ENCODE measurements around the gene RBL1. TPM values are rescaled to one million over a fixed set of nuclear protein-coding genes. Genes with fewer than 3 reads are reported as not detected.

The RBL1 gene
- total RNA-seq, 1 donor from 2014 or later = 3.4 TPM

DNA sequence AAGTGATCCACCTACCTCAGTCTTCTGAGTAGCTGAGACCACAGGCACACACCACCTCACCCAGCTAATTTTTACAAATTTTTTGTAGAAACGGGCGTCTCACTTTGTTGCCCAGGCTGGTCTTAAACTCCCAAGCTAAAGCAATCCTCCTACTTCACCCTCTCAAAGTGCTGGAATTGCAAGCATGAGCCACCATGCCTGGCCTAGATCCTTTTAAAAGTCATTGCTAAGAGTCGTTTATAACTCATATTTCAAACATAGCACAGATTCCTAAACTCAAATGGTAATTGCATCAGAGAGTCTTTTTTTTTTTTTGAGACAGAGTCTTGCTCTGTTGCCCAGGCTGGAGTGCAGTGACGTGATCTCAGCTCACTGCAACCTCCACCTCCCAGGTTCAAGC, 136.6 kb downstream of the RBL1 start:
- H3K4me3 ChIP-seq (ENCODE audit: insufficient read depth, low read depth, low read length) = no peak overlapping the region
- no peaks in the 10 kb centered on the region for H3K36me3 ChIP-seq (ENCODE audit: insufficient read depth, low read length)
- H3K9me3 ChIP-seq (ENCODE audit: insufficient read depth, low read depth, low read length) = peaks cover 8% of the 10 kb centered on the region
- H3K4me2 ChIP-seq (ENCODE audit: low read length) = no peak overlapping the region
- no peak for DNase-seq (ENCODE audit: low read depth)
- no peak overlapping the region for H2AFZ ChIP-seq (ENCODE audit: low read depth, low read length)
- no peaks in the 10 kb centered on the region for H3K4me1 ChIP-seq (ENCODE audit: insufficient read depth, low read length)
- H4K20me1 ChIP-seq (ENCODE audit: insufficient read depth, low read length) = no peaks in the 10 kb centered on the region
- Mint-ChIP-seq H3K4me3 (ENCODE audit: unreplicated experiment) (no peak overlapping the region), H3K27ac (ENCODE audit: unreplicated experiment) (no peak overlapping the region), H3K36me3 (ENCODE audit: low read depth, unreplicated experiment) (peaks cover 7% of the 10 kb centered on the region), H3K4me1 (ENCODE audit: low read depth, unreplicated experiment) (no peaks in the 10 kb centered on the region), H3K9me3 (ENCODE audit: unreplicated experiment) (peaks cover 18% of the 10 kb centered on the region), H3K27me3 (ENCODE audit: low read depth, unreplicated experiment) (peaks cover 3% of the 10 kb centered on the region)
- H3K79me2 ChIP-seq (ENCODE audit: insufficient read depth, low read length) = no peaks in the 10 kb centered on the region
- H3K27me3 ChIP-seq (ENCODE audit: insufficient read depth, low read length) = no peaks in the 10 kb centered on the region
- no peak for FAIRE-seq
- no peak overlapping the region for H3K9ac ChIP-seq (ENCODE audit: low read length)
- H3K27ac ChIP-seq (ENCODE audit: low read depth, low read length) = no peak overlapping the region
- TF ChIP-seq EZH2 (IDR thresholded peaks at IDR 0.05; ENCODE audit: insufficient read depth, low read length) (no peak), CTCF (IDR thresholded peaks at IDR 0.05; ENCODE audit: insufficient read depth, low read depth, low read length) (no peak)

DNA sequence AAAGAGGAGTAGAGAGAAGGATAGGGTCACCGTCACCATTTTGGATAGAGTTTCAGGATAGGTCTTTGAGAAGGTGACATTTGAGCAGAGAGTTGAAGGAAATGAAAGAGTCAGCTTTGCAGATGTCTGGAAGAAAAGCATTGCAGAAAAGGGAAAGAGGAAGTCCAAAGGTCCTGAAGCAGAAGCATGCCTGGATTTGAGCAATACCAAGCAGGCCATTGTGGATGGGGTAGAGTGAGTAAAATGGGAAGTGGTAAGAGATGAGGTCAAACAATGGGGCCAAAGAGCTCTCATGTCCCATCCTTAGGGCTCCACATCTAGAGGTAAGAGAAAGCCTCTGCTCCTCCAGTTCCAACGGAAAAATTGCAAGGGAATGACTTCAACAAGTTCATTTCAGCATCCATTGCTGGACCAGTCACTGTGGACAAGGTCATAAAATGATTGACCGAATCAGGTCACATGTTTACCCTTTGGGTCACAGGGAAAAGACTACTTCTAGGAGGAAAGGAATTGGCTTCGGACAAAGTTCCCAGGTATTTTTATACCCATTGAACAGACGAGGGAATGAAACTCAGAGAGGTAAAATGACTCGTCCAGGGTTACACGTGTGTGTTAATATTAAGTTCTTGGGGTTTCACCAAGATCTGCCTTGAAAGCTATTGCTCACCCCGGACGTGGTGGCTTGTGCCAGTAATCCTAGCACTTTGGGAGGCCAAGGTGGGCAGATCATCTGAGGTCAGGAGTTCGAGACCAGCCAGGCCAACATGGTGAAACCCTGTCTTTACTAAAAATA, 137.7 kb downstream of the RBL1 start:
- Mint-ChIP-seq H3K27me3 (ENCODE audit: low read depth, unreplicated experiment) (peaks cover 3% of the 10 kb centered on the region), H3K4me3 (ENCODE audit: unreplicated experiment) (no peak overlapping the region), H3K27ac (ENCODE audit: unreplicated experiment) (no peak overlapping the region), H3K9me3 (ENCODE audit: unreplicated experiment) (peaks cover 18% of the 10 kb centered on the region), H3K4me1 (ENCODE audit: low read depth, unreplicated experiment) (no peaks in the 10 kb centered on the region), H3K36me3 (ENCODE audit: low read depth, unreplicated experiment) (peaks cover 7% of the 10 kb centered on the region)
- H2AFZ ChIP-seq (ENCODE audit: low read depth, low read length) = no peak overlapping the region
- no peaks in the 10 kb centered on the region for H3K36me3 ChIP-seq (ENCODE audit: insufficient read depth, low read length)
- H3K4me2 ChIP-seq (ENCODE audit: low read length) = no peak overlapping the region
- H3K79me2 ChIP-seq (ENCODE audit: insufficient read depth, low read length) = no peaks in the 10 kb centered on the region
- no peak overlapping the region for H3K4me3 ChIP-seq (ENCODE audit: insufficient read depth, low read depth, low read length)
- no peaks in the 10 kb centered on the region for H4K20me1 ChIP-seq (ENCODE audit: insufficient read depth, low read length)
- no peak for FAIRE-seq
- H3K4me1 ChIP-seq (ENCODE audit: insufficient read depth, low read length) = no peaks in the 10 kb centered on the region
- H3K27me3 ChIP-seq (ENCODE audit: insufficient read depth, low read length) = no peaks in the 10 kb centered on the region
- DNase-seq (ENCODE audit: low read depth) = no peak
- H3K9ac ChIP-seq (ENCODE audit: low read length) = no peak overlapping the region
- peaks cover 8% of the 10 kb centered on the region for H3K9me3 ChIP-seq (ENCODE audit: insufficient read depth, low read depth, low read length)
- no peak overlapping the region for H3K27ac ChIP-seq (ENCODE audit: low read depth, low read length)
- TF ChIP-seq EZH2 (IDR thresholded peaks at IDR 0.05; ENCODE audit: insufficient read depth, low read length) (no peak), CTCF (IDR thresholded peaks at IDR 0.05; ENCODE audit: insufficient read depth, low read depth, low read length) (no peak)

- no peaks in the 10 kb centered on the region for H3K4me1 ChIP-seq (ENCODE audit: insufficient read depth, low read length)
- H3K9ac ChIP-seq (ENCODE audit: low read length) = no peak overlapping the region
- H3K27me3 Mint-ChIP-seq (ENCODE audit: low read depth, unreplicated experiment) = peaks cover 3% of the 10 kb centered on the region
- no peak overlapping the region for H3K27ac ChIP-seq (ENCODE audit: low read depth, low read length)
- DNase-seq (ENCODE audit: low read depth) (no peak), FAIRE-seq (no peak)
- no peak overlapping the region for H2AFZ ChIP-seq (ENCODE audit: low read depth, low read length)
- H3K9me3 ChIP-seq (ENCODE audit: insufficient read depth, low read depth, low read length) = no peaks in the 10 kb centered on the region
- peaks cover 8% of the 10 kb centered on the region for H3K9me3 Mint-ChIP-seq (ENCODE audit: unreplicated experiment)
- peaks cover 7% of the 10 kb centered on the region for H3K36me3 Mint-ChIP-seq (ENCODE audit: low read depth, unreplicated experiment)
- H3K27ac Mint-ChIP-seq (ENCODE audit: unreplicated experiment) = no peak overlapping the region
- TF ChIP-seq EZH2 (IDR thresholded peaks at IDR 0.05; ENCODE audit: insufficient read depth, low read length) (no peak), CTCF (IDR thresholded peaks at IDR 0.05; ENCODE audit: insufficient read depth, low read depth, low read length) (no peak)
- no peak overlapping the region for H3K4me3 ChIP-seq (ENCODE audit: insufficient read depth, low read depth, low read length)
- no peaks in the 10 kb centered on the region for H3K36me3 ChIP-seq (ENCODE audit: insufficient read depth, low read length)
- peaks cover 2% of the 10 kb centered on the region for H3K4me1 Mint-ChIP-seq (ENCODE audit: low read depth, unreplicated experiment)
- no peaks in the 10 kb centered on the region for H3K27me3 ChIP-seq (ENCODE audit: insufficient read depth, low read length)
- H4K20me1 ChIP-seq (ENCODE audit: insufficient read depth, low read length) = no peaks in the 10 kb centered on the region
- H3K4me2 ChIP-seq (ENCODE audit: low read length) = no peak overlapping the region
- H3K4me3 Mint-ChIP-seq (ENCODE audit: unreplicated experiment) = no peak overlapping the region
- H3K79me2 ChIP-seq (ENCODE audit: insufficient read depth, low read length) = no peaks in the 10 kb centered on the region
Observed at GRCh38 chr20:36956674-36957073, 139.1 kb downstream of the RBL1 start.

All from astrocyte (in vitro differentiated cells and primary cell).